ENCODE results near the gene ZNF823.
"Not testable (repeated sequence)": the region's sequence is repeated elsewhere in the genome, so short reads cannot be mapped to it uniquely, and the experiment has no call there.

ZNF823 gene

GRCh38 chr19:11678504-11678903, 60.2 kb downstream of the ZNF823 start:
- TF ChIP-seq CTCF (IDR thresholded peaks at IDR 0.05; ENCODE audit: insufficient read depth, low read length) (no peak), SPI1 (IDR thresholded peaks at IDR 0.05; ENCODE audit: borderline replicate concordance, low read depth) (no peak), GABPA (IDR thresholded peaks at IDR 0.05; ENCODE audit: low read depth) (no peak)
- TF ChIP-seq, protein P1, sequence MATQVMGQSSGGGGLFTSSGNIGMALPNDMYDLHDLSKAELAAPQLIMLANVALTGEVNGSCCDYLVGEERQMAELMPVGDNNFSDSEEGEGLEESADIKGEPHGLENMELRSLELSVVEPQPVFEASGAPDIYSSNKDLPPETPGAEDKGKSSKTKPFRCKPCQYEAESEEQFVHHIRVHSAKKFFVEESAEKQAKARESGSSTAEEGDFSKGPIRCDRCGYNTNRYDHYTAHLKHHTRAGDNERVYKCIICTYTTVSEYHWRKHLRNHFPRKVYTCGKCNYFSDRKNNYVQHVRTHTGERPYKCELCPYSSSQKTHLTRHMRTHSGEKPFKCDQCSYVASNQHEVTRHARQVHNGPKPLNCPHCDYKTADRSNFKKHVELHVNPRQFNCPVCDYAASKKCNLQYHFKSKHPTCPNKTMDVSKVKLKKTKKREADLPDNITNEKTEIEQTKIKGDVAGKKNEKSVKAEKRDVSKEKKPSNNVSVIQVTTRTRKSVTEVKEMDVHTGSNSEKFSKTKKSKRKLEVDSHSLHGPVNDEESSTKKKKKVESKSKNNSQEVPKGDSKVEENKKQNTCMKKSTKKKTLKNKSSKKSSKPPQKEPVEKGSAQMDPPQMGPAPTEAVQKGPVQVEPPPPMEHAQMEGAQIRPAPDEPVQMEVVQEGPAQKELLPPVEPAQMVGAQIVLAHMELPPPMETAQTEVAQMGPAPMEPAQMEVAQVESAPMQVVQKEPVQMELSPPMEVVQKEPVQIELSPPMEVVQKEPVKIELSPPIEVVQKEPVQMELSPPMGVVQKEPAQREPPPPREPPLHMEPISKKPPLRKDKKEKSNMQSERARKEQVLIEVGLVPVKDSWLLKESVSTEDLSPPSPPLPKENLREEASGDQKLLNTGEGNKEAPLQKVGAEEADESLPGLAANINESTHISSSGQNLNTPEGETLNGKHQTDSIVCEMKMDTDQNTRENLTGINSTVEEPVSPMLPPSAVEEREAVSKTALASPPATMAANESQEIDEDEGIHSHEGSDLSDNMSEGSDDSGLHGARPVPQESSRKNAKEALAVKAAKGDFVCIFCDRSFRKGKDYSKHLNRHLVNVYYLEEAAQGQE (IDR thresholded peaks at IDR 0.05; ENCODE audit: insufficient replicate concordance, low read depth): no peak
- H3K27ac ChIP-seq (replicated peaks): no peak overlapping the region
- H3K27me3 ChIP-seq (ENCODE audit: insufficient read depth, poor library complexity, severe bottlenecking): no peaks in the 10 kb centered on the region
- no peak overlapping the region for H3K4me3 ChIP-seq (replicated peaks; ENCODE audit: insufficient read depth, low read length)
- no peak for DNase-seq (ENCODE audit: low read depth in 1 of 2, low spot score in 1 of 2)

GRCh38 chr19:11676661-11677600, 61.8 kb downstream of the ZNF823 start:
- not testable (repeated sequence) for H3K27ac ChIP-seq (replicated peaks); H3K4me3 ChIP-seq (replicated peaks; ENCODE audit: insufficient read depth, low read length); DNase-seq (ENCODE audit: low read depth in 1 of 2, low spot score in 1 of 2); H3K27me3 ChIP-seq (ENCODE audit: insufficient read depth, poor library complexity, severe bottlenecking)

DNA sequence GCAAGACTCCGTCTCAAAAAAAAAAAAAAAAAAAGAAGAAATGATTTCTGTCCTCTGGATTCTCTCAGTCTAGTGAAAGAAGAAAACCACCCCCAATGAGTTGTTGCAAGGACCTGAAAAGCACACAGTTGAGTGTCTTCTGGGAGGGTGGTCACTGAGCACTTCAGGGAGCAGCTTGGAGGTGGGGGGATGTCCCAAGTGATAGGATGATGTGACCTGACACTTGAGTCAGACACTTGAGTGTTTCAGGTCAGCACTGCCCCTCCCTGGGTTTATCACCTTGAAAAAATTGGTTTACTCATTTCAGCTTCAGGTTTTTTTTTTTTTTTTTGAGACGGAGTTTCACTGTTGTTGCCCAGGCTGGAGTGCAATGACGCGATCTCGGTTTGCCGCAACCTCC, 63.2 kb downstream of the ZNF823 start:
- TF ChIP-seq CTCF (IDR thresholded peaks at IDR 0.05; ENCODE audit: insufficient read depth, low read length): no peak
- no peak for TF ChIP-seq SPI1 (IDR thresholded peaks at IDR 0.05; ENCODE audit: borderline replicate concordance, low read depth)
- no peak for TF ChIP-seq POLR2AphosphoS5 (IDR thresholded peaks at IDR 0.05; ENCODE audit: low read depth)
- no peaks in the 10 kb centered on the region for H3K27me3 ChIP-seq (ENCODE audit: insufficient read depth, poor library complexity, severe bottlenecking)
- H3K4me3 ChIP-seq (replicated peaks; ENCODE audit: insufficient read depth, low read length): no peak overlapping the region
- no peak overlapping the region for H3K27ac ChIP-seq (replicated peaks)
- no peak for DNase-seq (ENCODE audit: low read depth in 1 of 2, low spot score in 1 of 2)

DNA sequence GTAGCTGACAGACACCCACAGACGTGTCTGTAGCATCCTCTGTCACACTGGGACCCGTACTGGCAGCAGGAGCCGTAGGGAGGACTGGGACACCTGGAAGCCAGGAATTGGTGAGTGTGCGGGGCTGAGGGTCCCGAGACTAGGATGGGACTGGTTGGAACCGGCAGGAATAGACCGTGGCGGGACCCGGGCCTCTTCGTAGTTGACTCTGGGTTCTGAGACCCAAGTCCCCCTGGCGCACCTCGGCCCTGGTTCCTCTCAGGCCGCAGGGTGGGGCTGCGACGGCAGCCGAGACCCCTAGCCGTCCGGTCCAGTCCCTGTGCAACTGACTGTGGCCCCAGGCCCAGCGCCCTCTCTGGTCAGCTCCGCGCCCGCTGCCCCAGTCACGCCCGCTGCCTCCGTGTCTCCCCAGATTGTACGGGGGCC, 64.7 kb downstream of the ZNF823 start:
- no peaks in the 10 kb centered on the region for H3K27me3 ChIP-seq (ENCODE audit: insufficient read depth, poor library complexity, severe bottlenecking)
- H3K27ac ChIP-seq (replicated peaks): no peak overlapping the region
- H3K4me3 ChIP-seq (replicated peaks; ENCODE audit: insufficient read depth, low read length): no peak overlapping the region
- TF ChIP-seq, protein P1 (IDR thresholded peaks at IDR 0.05; ENCODE audit: insufficient replicate concordance, low read depth): no peak
- TF ChIP-seq SPI1 (IDR thresholded peaks at IDR 0.05; ENCODE audit: borderline replicate concordance, low read depth): no peak
- no peak for TF ChIP-seq CTCF (IDR thresholded peaks at IDR 0.05; ENCODE audit: insufficient read depth, low read length)
- TF ChIP-seq POLR2AphosphoS5 (IDR thresholded peaks at IDR 0.05; ENCODE audit: low read depth): no peak
- no peak for TF ChIP-seq GABPA (IDR thresholded peaks at IDR 0.05; ENCODE audit: low read depth)
- no peak for DNase-seq (ENCODE audit: low read depth in 1 of 2, low spot score in 1 of 2)

All from HL-60 (cell line).